HEK293 (cell line): ENCODE measurements around the gene WDR4.

Source experiments
- ZNF660 ChIP-seq: fragments of 450-650 bp; IDR thresholded peaks from 2 replicates; pipeline ENCODE4 v1.5.1; 2018; ENCODE audit warnings: missing biosample characterization, mild to moderate bottlenecking, missing genetic modification characterization
- ZNF701 ChIP-seq: fragments of 450-650 bp; formaldehyde crosslinking; IDR thresholded peaks from 2 replicates; pipeline ENCODE4 v1.5.1; 2016; ENCODE audit warnings: missing biosample characterization, missing genetic modification characterization
- TF ChIP-seq, protein P1 (sequence below): fragments of 450-650 bp; formaldehyde crosslinking; IDR thresholded peaks from 2 replicates; pipeline ENCODE4 v1.5.1; 2016; ENCODE audit warnings: missing biosample characterization, missing genetic modification characterization
- TF ChIP-seq, protein P2 (sequence below): fragments of 450-650 bp; formaldehyde crosslinking; IDR thresholded peaks from 2 replicates; pipeline ENCODE4 v1.5.1; 2016; ENCODE audit warnings: missing biosample characterization, missing genetic modification characterization
- TF ChIP-seq, protein P3 (sequence below): fragments of 450-650 bp; formaldehyde crosslinking; IDR thresholded peaks from 2 replicates; pipeline ENCODE4 v1.5.1; 2016; ENCODE audit warnings: missing biosample characterization, missing genetic modification characterization, borderline replicate concordance

DNA sequence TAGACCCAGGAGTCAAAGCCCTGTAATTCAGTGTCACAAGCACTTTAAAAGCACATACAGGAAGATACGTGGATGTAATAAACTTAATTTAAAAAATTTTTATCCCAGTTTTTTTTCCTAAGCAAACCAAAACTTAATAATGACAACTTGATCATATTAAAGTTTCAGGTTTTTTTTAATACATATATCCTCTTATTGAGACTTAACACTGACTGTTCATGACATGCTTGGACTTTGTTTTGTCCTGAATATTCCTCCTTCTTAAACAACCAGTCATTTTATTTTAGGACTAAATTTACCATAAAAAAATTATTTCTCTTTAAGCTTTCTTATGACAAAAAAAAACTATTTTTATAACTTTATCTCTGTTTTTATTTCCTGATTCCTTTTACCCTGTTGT is 64.1 kb downstream of the WDR4 start:
- TF ChIP-seq ZNF660 = no peak
- TF ChIP-seq, protein P1, sequence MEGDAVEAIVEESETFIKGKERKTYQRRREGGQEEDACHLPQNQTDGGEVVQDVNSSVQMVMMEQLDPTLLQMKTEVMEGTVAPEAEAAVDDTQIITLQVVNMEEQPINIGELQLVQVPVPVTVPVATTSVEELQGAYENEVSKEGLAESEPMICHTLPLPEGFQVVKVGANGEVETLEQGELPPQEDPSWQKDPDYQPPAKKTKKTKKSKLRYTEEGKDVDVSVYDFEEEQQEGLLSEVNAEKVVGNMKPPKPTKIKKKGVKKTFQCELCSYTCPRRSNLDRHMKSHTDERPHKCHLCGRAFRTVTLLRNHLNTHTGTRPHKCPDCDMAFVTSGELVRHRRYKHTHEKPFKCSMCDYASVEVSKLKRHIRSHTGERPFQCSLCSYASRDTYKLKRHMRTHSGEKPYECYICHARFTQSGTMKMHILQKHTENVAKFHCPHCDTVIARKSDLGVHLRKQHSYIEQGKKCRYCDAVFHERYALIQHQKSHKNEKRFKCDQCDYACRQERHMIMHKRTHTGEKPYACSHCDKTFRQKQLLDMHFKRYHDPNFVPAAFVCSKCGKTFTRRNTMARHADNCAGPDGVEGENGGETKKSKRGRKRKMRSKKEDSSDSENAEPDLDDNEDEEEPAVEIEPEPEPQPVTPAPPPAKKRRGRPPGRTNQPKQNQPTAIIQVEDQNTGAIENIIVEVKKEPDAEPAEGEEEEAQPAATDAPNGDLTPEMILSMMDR (tag by site-specific recombination) = no peak
- TF ChIP-seq, protein P2, sequence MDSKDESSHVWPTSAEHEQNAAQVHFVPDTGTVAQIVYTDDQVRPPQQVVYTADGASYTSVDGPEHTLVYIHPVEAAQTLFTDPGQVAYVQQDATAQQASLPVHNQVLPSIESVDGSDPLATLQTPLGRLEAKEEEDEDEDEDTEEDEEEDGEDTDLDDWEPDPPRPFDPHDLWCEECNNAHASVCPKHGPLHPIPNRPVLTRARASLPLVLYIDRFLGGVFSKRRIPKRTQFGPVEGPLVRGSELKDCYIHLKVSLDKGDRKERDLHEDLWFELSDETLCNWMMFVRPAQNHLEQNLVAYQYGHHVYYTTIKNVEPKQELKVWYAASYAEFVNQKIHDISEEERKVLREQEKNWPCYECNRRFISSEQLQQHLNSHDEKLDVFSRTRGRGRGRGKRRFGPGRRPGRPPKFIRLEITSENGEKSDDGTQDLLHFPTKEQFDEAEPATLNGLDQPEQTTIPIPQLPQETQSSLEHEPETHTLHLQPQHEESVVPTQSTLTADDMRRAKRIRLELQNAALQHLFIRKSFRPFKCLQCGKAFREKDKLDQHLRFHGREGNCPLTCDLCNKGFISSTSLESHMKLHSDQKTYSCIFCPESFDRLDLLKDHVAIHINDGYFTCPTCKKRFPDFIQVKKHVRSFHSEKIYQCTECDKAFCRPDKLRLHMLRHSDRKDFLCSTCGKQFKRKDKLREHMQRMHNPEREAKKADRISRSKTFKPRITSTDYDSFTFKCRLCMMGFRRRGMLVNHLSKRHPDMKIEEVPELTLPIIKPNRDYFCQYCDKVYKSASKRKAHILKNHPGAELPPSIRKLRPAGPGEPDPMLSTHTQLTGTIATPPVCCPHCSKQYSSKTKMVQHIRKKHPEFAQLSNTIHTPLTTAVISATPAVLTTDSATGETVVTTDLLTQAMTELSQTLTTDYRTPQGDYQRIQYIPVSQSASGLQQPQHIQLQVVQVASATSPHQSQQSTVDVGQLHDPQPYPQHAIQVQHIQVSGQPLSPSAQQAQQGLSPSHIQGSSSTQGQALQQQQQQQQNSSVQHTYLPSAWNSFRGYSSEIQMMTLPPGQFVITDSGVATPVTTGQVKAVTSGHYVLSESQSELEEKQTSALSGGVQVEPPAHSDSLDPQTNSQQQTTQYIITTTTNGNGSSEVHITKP = no peak
- no peak for TF ChIP-seq ZNF701 (tag by site-specific recombination)
- TF ChIP-seq, protein P3, sequence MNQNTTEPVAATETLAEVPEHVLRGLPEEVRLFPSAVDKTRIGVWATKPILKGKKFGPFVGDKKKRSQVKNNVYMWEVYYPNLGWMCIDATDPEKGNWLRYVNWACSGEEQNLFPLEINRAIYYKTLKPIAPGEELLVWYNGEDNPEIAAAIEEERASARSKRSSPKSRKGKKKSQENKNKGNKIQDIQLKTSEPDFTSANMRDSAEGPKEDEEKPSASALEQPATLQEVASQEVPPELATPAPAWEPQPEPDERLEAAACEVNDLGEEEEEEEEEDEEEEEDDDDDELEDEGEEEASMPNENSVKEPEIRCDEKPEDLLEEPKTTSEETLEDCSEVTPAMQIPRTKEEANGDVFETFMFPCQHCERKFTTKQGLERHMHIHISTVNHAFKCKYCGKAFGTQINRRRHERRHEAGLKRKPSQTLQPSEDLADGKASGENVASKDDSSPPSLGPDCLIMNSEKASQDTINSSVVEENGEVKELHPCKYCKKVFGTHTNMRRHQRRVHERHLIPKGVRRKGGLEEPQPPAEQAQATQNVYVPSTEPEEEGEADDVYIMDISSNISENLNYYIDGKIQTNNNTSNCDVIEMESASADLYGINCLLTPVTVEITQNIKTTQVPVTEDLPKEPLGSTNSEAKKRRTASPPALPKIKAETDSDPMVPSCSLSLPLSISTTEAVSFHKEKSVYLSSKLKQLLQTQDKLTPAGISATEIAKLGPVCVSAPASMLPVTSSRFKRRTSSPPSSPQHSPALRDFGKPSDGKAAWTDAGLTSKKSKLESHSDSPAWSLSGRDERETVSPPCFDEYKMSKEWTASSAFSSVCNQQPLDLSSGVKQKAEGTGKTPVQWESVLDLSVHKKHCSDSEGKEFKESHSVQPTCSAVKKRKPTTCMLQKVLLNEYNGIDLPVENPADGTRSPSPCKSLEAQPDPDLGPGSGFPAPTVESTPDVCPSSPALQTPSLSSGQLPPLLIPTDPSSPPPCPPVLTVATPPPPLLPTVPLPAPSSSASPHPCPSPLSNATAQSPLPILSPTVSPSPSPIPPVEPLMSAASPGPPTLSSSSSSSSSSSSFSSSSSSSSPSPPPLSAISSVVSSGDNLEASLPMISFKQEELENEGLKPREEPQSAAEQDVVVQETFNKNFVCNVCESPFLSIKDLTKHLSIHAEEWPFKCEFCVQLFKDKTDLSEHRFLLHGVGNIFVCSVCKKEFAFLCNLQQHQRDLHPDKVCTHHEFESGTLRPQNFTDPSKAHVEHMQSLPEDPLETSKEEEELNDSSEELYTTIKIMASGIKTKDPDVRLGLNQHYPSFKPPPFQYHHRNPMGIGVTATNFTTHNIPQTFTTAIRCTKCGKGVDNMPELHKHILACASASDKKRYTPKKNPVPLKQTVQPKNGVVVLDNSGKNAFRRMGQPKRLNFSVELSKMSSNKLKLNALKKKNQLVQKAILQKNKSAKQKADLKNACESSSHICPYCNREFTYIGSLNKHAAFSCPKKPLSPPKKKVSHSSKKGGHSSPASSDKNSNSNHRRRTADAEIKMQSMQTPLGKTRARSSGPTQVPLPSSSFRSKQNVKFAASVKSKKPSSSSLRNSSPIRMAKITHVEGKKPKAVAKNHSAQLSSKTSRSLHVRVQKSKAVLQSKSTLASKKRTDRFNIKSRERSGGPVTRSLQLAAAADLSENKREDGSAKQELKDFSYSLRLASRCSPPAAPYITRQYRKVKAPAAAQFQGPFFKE = no peak
